HG02623 (cell line): ENCODE data around the gene CHST7.
A peak's percentile ranks its signal among the peaks of the same experiment; 100 is the strongest.

Experiments
- ATAC-seq: cut with Tn5 transposase; IDR thresholded peaks from one replicate; pipeline ENCODE4 v1.9.1; 2021; ENCODE audit warnings: moderate library complexity; ENCODE audit not compliant: unreplicated experiment

The CHST7 gene

DNA sequence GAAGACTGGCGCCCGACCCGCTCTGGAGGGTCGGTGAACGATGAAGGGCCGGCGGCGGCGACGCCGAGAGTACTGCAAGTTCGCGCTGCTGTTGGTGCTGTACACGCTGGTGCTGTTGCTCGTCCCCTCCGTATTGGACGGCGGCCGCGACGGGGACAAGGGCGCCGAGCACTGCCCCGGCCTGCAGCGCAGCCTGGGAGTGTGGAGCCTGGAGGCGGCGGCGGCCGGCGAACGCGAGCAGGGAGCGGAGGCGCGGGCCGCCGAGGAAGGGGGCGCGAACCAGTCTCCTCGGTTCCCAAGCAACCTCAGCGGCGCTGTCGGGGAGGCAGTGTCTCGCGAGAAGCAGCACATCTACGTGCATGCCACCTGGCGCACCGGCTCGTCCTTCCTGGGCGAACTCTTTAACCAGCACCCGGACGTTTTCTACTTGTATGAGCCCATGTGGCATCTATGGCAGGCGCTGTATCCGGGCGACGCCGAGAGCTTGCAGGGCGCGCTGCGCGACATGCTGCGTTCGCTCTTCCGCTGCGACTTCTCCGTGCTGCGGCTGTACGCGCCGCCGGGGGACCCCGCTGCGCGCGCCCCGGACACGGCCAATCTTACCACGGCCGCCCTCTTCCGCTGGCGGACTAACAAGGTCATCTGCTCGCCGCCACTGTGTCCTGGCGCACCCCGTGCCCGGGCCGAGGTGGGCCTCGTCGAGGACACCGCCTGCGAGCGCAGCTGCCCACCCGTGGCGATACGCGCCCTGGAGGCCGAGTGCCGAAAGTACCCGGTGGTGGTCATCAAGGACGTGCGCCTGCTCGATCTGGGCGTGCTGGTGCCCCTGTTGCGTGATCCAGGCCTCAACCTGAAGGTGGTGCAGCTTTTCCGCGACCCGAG lies 568 bp downstream of the CHST7 start:
- peak; percentile 30 for ATAC-seq

DNA sequence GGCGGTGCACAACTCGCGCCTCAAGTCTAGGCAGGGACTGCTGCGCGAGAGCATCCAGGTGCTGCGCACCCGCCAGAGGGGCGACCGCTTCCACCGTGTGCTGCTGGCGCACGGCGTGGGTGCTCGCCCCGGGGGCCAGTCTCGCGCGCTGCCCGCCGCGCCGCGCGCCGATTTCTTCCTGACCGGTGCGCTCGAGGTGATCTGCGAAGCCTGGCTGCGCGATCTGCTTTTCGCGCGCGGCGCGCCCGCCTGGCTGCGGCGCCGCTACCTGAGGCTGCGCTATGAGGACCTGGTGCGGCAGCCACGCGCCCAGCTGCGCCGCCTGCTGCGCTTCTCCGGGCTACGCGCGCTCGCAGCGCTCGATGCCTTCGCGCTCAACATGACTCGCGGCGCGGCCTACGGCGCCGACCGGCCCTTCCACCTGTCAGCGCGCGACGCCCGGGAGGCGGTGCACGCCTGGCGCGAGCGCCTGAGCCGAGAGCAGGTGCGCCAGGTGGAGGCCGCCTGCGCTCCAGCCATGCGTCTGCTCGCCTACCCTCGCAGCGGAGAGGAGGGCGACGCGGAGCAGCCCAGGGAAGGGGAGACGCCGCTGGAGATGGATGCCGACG lies 1.3 kb downstream of the CHST7 start:
- no peak for ATAC-seq

DNA sequence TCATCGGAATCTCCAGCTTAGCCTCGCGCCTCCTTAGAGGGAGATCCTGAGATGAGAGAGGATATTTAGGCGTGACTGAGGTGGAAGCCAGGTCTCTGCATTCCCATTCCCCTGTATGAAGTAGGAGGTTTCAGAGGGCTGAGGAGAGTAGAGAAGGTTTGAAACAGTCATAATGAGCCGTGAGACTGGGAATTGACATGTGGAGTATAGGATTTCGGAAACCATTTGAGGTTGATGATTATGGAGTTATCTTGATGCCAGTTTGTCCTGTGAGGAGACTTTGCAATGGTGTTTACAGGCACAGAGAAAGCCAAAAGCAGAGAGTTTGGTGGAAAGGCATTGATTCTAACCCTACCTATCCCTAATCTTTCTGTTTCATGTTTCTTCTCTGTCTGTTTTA lies 2.0 kb downstream of the CHST7 start:
- ATAC-seq: no peak

DNA sequence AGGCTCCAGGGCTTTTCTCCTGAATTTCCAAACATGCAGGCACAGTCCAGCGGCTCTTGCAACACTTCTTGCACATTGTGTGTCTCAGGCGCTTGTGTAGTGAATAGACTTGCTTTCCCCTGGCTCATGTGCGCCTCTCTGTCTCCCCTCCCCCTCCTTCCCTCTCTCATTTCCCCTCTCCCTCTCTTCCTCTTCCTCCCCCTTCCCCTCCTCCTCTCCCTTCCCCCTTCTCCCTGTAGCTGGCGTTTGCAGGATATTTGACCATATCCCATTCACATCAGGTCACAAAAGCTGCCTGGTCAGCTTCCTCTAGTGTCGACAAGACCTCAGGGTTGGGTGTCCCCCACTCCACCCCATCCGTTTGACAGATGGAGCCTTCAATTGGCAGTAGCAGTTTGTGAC lies 2.4 kb downstream of the CHST7 start:
- no peak for ATAC-seq

DNA sequence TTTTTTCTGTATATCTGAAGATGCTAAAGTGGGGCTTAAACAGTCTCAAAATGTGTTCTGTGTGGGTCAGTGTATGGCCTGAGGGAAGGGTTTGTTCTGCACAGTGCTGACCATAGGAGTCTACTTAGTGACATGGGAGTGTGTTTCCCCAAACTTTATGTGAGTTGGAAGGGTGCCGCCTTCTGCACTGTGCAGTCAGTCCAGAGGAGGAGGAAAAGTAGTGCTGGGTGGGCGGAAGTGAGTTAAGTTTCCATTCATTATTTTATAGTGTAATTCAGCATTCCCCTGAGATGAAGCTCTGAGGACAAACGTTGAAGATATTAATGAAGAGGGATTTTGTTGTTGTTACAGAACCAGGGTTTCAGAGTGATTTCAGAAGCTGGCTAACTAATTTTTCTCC lies 2.9 kb downstream of the CHST7 start:
- no peak for ATAC-seq

DNA sequence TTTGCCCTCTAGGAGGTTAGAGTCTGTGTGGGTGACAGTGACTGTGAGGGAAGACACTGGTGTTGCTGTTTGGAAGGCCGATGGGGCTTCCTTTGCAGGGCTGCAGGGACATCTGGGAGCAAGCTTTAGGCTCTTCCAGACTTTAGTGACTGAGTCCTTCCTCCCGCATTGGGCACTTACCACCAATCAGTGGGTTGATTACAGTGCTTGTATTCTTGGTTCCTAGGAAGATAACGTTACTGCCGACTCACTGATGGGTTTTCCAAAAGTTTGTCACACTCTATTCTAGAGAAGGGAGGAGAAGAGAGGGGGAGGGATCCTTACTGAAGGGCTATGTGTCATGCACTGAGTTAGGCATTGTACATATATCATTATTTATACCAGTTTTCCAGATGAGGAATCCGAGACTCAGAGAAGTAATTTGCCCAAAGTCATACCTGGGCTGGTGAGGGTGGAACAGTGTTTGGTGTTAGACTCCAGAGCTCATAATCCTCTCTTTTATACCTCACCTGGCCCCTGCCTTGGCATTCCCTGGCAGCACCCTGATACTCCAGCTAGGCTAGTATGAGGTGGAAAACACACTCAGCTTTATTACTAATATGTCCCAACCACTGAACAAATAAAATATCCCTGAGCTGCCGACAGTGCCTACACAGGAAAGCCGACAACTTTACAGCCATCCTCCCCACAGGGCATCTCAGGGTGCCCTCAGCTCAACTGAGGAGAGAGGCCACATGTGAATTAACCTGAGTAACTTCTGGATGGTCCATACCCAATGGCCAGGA lies 3.8 kb downstream of the CHST7 start:
- no peak for ATAC-seq

DNA sequence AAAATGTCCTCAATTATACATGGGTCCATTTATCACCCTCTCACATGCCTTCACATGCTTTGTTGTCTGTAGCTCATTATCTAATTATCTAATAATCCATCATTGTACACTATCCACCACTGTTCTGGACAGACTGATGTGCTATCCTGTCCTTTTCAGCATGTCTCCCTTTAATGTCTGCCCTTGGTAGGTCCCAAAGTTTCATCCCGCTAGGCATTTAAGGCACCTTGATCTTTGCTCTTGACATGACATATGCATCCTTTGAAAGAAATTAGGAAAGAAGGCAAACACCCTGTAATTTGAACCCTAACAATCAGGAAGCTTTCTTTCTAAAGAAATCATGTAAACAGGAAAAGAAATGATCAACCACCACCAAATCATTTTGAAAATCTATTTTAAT lies 5.7 kb downstream of the CHST7 start:
- ATAC-seq: no peak

DNA sequence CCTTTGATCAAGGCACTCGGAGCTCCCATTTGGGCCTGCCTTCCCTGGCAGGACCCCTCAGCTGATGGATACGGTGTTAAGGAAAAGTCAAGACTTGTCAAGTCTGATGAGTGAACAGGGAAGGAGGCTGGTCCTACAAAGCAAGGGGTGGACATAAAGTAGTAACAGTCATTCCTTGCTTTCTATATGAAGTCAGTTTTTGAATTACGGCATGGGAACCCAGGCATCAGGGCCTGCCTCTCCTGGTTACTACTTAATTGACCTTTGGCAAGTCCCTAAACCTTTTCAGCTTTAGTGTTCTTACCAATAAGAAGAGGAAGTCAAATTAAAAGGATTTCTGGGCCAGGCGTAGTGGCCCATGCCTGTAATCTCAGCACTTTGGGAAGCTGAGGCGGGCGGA lies 7.0 kb downstream of the CHST7 start:
- no peak for ATAC-seq

DNA sequence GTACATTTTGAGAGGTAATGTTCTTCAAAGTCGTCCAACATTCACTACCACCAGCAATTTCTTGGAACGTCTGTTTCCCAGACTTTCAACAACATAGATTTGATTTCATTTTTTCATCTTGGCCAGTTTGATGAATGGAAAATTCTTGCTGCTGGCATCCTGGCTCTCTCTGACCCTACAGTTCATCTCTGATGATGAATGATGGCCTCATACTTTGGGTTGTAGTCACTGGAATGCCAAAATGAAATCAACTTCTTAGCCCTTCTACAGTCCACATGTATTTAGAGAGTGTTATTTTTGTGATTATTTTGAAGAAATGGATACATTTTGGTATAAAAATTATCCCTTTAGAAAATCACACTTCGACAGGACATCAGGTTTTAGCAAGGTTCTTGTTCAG lies 8.8 kb downstream of the CHST7 start:
- ATAC-seq: no peak

DNA sequence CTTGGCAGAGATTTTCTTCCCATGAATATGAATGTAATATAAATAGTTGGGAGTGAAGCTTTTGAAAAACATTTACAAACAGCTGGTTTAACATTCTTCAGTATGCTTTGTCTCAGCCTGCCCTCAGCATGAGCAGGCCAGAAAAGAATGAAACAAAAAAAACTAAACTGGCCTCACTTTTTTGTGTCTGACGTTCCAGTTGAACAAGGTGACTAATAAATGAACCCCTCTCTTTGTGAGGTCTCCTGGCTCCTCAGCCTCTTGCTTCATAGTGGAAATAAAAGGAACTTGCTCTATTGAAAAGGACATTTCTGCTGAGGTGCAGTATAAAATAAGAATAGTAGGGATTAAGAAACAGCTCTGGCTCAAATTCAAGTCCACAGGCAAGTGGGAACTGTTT lies 9.4 kb downstream of the CHST7 start:
- no peak for ATAC-seq

DNA sequence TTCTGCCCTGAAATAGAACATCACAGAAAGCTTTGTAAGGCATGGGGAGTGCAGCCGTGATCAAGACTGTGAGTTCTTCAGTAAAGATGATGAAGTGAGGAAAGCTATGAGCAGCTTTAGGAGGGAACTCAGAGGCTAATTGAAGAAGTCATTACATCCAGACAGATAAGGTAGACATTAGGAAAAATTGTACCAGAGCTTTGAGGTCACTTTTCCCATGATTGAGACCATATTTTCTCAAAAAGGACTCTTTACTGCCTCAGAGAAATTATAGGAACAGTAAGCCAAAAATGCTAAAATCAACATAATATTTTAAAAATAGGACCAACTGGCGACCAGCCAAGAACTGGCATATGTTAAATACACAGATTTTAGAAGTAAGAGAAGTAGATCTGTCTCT lies 11.2 kb downstream of the CHST7 start:
- no peak for ATAC-seq

DNA sequence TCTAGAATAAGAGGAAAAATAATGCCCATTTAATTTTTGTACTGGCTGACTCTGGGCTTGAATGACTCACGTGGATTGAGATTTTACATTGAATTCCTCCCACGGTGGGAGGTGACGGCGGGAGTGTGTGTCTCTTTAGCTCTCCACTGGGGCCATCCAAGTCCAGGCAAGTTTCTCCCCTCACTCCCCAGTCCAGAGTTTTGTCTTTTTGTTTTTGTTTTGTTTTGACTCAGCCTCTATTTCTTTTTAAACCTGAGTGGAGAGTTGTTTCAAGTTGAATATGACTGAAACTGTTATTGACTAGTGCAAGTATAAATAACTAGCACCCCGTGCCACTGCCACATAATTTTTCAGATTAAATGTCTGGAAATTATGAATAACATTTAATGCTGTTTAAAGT lies 13.6 kb downstream of the CHST7 start:
- no peak for ATAC-seq

DNA sequence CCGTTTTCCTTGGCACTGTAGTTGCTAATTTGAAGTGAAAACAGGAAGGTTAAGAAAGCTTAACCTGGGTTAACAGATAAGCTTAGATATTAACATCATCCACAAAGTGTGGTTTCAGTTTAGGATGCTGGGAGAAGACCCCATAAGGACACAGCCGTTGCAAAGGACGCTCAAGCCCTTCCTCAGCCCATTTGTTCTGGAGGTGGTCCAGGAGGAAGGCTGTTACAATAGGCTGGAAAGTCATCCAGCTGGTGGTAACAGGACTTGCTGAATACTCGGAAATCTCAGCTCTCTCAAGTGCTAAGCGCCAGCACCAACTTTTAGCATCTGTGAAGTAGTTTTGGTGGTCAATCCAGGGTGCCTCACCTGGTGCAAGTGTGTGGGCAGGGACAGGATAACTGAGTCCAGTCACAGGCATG lies 14.2 kb downstream of the CHST7 start:
- ATAC-seq: no peak

DNA sequence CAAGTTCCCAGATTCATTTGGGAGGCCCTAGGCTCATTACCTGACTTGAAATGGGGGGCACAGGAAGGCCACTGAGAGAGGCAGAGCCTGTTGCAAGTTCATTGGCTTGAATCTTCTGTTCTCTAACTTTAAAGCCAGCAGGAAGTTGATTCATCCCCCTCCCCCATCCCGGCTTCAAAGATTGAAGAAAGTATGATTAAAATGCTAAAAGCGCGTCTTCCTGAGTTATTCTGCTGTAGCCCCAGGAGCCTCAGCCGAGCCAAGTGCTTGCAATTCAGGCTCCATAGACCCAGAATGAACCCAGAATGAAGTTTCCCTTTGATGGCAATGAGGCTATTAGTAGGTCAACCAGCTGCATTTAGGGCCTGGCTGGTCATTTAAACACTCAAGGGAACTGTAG lies 14.7 kb downstream of the CHST7 start:
- ATAC-seq: no peak

DNA sequence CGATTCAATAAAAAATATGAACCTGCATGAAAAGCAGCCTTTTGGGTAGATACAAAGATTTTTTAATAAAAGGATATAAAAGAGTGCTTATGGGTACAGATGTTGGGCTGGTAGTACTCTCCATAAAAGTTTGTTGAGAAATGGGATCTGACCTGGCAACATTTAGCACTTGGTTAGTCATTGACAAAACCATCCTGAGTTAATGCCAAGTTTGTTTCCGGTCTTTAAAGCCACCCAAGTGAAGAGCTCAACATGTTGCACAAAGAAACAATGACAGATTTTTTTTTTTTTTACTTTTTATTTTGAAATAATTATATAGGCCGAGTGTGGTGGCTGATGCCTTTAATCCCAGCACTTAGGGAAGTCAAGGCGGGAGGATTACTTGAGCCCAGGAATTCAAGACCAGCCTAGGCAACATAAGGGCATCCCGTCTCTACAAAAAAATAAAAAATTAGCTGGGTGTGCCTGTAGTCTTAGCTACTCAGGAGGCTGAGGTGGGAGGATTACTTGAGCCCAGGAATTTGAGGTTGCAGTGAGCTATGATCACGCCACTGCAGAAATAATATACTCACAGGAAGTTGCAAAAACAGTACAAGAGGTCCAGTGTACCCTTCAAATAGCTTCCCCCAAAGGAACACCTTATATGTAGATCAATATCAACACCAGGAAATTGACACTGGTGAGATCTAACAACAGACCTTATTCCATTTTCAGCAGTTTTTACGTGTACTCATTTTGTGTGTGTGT lies 16.6 kb downstream of the CHST7 start:
- ATAC-seq: no peak

DNA sequence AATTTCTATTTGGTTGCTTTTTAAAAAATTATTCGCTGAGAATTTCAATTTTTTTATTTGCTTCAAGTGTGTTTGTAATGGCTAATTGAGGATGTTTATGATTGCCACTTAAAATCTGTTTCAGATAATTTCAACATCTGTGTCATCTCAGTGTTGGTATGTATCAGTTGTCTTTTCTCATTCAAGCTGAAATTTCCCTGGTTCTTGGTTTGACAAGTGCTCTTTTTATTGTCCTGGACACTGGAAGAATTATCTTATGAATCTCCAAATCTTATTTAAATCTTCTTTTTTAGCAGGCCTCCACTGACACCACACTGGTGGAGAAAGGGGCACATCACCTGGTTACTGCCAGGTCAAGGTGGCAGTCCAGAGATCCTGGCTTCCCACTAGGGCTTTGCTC lies 21.5 kb downstream of the CHST7 start:
- ATAC-seq: no peak

DNA sequence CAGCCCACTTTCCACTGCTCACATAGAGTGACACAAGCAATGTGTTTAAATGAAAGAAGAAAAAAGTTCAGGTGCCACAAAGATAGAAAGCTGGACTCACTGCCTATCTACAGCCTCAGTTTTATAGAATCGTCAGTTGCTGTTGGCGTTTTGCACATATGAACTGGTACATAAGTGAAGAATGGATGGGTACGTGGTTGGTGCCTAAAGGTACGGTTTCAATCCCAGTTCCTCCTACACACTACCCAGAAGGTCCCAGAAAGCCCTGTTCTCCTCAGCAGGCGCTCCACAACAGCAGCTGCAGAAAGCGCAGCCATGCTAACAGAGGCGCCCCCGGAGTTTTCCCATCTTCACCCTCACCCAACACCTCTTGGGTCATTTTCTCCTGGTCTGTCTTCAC lies 23.6 kb downstream of the CHST7 start:
- no peak for ATAC-seq

DNA sequence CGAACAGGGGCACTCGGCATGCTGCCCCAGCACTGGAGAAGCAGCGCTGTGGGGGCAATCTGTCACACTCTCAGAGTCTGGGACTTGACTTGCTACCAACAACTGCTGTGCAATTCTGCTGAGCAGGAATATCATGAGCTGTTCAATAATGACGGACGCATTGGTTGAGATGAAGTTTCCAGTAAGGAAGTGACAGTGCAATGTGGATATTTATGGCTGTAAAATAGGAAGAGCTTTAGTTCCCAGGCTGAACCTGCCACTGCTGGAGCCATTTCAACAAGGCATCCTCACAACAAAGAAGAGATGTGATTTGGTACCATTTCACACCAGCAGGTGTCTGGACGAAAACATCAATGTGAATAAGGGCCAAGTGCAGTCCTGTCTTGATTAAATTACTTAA lies 24.2 kb downstream of the CHST7 start:
- no peak for ATAC-seq

DNA sequence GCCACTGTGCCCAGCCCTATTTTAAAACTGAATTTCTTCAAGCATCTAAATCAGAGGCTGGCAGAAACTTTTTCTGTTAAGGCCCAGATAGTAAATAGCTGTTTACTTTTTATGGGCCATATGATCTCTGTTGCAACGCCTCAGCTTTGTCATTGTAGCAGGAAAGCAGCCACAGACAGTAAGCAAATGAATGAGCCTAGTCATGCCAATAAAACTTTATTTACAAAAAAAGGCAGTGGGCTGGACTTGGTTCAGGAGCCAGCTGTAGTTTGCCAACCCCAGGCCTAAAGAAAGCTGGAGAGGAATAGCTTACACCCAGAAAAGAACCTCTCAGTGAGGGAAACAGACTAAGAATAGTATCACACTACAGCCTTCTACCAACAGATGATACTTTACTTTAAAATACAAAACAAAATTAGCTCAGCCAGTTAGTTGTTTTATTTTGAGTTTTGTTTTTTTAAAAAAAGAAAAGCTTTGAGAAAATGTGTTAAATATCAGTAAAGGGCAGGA lies 25.5 kb downstream of the CHST7 start:
- ATAC-seq: no peak

DNA sequence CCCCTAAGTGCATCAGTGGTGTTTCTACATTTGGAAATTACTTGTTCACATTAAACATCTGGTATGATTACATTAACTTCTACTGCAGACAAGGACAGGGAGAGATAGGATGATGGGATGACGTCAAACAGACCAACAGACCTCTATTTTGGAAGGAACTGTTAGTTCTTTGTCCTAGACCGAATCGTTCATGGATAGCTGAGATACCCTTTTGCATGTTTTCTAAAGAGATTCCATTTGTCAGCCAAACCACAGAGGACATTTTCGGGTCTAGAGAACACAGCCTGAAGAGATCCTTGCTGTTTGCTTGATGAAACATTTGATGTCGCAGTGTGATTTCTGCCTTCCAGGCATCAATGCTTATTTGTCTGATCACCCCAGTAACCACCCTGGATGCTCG lies 27.7 kb downstream of the CHST7 start:
- ATAC-seq: no peak

DNA sequence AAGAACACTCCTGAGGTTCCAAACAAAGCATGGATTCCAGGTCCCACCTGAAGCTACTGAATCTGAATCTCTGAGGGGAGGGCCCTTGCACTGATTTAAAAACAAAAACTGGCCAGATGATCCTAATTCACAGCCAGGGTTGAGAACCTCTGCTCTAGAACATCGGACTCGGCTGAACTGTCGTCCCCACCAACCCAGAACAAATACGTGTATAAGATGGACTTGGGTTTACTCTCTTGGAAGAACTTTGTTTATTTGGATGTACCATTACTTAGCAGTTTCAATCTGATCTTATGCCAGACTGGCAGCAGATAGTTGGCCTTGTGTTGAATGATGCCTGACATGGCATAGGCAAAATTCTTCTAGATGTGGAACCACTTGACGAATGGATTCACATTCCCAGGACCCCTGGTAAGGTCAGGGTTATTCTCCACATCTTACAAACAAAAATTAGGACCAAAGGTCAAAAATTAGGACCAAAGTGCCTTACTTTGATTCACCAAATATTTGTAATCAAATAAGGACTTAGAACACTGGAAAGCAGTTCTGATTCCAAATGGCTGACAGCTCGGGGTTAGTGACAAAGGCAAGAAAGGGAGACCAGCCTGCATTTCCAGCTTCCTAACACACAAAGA lies 29.0 kb downstream of the CHST7 start:
- ATAC-seq: no peak
